Colonic mucosa (tissue), 4 donors: ENCODE results near the gene DOHH. TPM values are rescaled to one million over a fixed set of nuclear protein-coding genes. Genes with fewer than 3 reads are reported as not detected.

ENCODE experiments used
- DNase-seq: peaks from one replicate; pipeline ENCODE4 v3.0.0-alpha.2; 2020
- H3K27ac ChIP-seq: fragments of 200-600 bp; one replicate; pipeline ENCODE4 v1.8.0; 2021
- H3K27me3 ChIP-seq: fragments of 200-600 bp; one replicate; pipeline ENCODE4 v1.8.0; 2021
- H3K36me3 ChIP-seq: fragments of 200-600 bp; one replicate; pipeline ENCODE4 v1.8.0; 2021
- H3K4me1 ChIP-seq: fragments of 200-600 bp; one replicate; pipeline ENCODE4 v1.8.0; 2021; ENCODE audit warnings: mild to moderate bottlenecking
- H3K4me3 ChIP-seq: fragments of 200-600 bp; one replicate; pipeline ENCODE4 v1.8.0; 2021
- H3K9ac ChIP-seq, 2 donors: one replicate each; pipeline ENCODE4 v1.7.0; 2013; ENCODE audit warnings: control low read depth in 2 of 2, low read depth in 2 of 2, low read length in 2 of 2
- H3K9me3 ChIP-seq: fragments of 200-600 bp; one replicate; pipeline ENCODE4 v1.8.0; 2021
- intact Hi-C: fragments of 100-400 bp; cut with DNase I; formaldehyde crosslinking; loops from one replicate; pipeline ENCODE4 v1.14.1; 2022
- total RNA-seq, 2 donors: library from RNA; stranded (reverse); fragmentation: NEBNext Ultra II Directional in 1 of 2; extraction: Animal tissue kit (Norgen Biotek cat#: 25700) in 1 of 2; gene quantifications; one replicate each; pipeline ENCODE4 v1.2.1, GENCODE V29; 2021
- TF ChIP-seq, protein P1 (sequence below): fragments of 200-600 bp; IDR thresholded peaks from one replicate; pipeline ENCODE4 v1.8.0; 2022; ENCODE audit warnings: antibody characterized with exemption, mild to moderate bottlenecking
- donor health status: healthy.
- donor health status: DM: no; HTN: no; CAD: no.
- donor health status: DM: no; HTN: no; CAD: no.

DOHH gene
- total RNA-seq, 2 donors from 2014 or later: 9.5 to 24.4 TPM

DNA sequence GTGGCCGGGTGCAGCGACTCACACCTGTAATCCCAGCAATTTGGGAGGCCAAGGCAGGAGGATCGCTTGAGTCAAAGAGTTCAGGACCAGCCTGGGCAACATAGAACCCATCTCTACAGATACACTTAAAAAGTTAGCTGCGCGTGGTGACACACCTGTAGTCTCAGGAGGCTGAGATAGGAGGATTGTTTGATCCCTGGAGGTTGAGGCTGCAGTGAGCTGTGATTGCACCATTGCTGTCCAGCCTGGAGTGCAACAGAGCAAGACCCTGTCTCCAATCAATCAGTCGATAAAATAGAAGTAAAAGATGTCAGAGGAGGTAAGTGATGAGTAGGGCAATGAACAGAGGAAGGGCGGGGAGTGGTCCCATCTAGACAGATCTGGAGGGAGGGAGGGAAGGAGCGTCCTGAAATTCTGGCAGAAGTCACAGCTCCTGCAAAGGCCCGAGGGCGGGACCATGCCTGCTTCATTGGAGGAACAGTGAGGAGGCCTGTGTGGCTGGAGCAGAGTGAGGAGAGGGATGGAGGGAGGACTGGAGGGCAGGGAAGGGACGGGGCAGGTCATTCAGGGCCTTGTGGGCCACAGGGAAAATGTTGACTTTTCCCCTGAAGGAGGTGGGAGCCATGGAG is 29.9 kb downstream of the DOHH start:
- Histone ChIP-seq H3K27me3 (no peaks in the 10 kb centered on the region), H3K4me3 (no peak overlapping the region), H3K27ac (no peak overlapping the region), H3K9me3 (no peaks in the 10 kb centered on the region), H3K4me1 (no peaks in the 10 kb centered on the region), H3K36me3 (no peaks in the 10 kb centered on the region), H3K9ac (no peak overlapping the region)
- no peak for DNase-seq
- TF ChIP-seq, protein P1, sequence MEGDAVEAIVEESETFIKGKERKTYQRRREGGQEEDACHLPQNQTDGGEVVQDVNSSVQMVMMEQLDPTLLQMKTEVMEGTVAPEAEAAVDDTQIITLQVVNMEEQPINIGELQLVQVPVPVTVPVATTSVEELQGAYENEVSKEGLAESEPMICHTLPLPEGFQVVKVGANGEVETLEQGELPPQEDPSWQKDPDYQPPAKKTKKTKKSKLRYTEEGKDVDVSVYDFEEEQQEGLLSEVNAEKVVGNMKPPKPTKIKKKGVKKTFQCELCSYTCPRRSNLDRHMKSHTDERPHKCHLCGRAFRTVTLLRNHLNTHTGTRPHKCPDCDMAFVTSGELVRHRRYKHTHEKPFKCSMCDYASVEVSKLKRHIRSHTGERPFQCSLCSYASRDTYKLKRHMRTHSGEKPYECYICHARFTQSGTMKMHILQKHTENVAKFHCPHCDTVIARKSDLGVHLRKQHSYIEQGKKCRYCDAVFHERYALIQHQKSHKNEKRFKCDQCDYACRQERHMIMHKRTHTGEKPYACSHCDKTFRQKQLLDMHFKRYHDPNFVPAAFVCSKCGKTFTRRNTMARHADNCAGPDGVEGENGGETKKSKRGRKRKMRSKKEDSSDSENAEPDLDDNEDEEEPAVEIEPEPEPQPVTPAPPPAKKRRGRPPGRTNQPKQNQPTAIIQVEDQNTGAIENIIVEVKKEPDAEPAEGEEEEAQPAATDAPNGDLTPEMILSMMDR: no peak
- intact Hi-C loops: no loop called here

DNA sequence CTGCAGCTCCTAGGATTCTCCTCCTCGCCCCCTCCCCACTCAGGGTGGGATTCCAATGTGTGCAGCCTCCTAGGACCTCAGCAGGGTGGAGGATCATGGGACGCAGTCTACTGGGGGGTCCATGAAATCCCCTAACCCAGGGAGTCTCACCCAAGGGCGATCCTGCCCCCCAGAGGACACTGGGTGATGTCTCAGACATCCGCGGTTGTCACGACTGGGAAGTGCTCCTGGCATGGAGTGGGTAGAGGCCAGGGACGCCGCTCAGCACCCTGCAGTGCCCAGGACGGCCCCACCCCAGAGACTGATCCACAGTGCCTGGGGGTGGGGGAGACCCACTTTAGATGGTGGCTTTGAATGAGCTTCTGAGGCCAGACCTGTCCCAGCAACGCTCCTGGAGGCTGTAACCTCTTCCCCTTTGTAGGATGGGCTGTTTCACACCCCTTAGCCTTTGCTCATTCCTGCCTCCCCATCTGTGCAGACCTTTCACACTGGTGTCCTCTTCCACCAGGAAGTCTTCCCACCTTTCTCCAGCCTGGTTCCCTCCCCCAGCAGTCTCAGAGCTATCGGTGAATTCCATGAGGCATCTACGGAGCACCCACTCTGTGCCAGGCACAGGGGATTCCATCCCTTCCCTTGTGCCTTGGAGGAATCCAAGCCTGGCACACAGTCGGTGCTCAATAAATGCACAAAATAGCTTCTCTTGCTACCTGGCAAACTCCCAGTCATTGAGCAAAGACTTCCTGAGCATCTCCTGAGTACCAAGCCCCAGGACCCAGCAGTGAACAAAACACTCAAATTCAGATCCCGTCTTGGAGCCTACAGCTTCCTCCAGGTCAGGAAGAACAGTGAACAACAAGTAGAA is 30.6 kb downstream of the DOHH start:
- no peaks in the 10 kb centered on the region for H3K27me3 ChIP-seq
- no peak for DNase-seq
- TF ChIP-seq, protein P1: no peak
- H3K27ac ChIP-seq: no peak overlapping the region
- intact Hi-C loops: no loop called here
- no peaks in the 10 kb centered on the region for H3K9me3 ChIP-seq
- H3K9ac ChIP-seq: no peak overlapping the region
- no peaks in the 10 kb centered on the region for H3K4me1 ChIP-seq
- H3K4me3 ChIP-seq: no peak overlapping the region
- H3K36me3 ChIP-seq: no peaks in the 10 kb centered on the region

DNA sequence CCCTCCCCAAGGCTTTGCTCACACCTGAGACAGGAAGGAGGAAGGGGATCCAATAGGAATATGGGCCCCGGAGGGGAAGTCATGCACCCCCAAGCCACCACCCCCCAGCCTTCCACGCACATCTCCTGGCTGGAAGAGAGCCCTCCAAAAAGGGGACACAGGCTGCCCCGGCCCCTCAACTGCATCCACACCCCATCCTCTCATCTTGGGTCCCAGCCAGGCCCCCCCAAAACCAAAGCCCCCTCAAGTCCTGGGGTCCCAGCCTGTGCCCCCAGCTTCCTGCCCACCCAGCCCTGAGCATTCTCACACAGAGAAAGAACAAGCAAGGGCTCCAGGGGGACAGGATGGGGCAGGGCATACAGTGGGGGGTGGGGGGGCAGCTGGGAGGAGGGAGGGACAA is 32.3 kb downstream of the DOHH start:
- Histone ChIP-seq H3K27me3 (no peaks in the 10 kb centered on the region), H3K9ac (no peak overlapping the region), H3K36me3 (no peaks in the 10 kb centered on the region), H3K9me3 (no peaks in the 10 kb centered on the region), H3K4me1 (no peaks in the 10 kb centered on the region), H3K27ac (no peak overlapping the region), H3K4me3 (no peak overlapping the region)
- no peak for DNase-seq
- intact Hi-C loops: no loop called here
- TF ChIP-seq, protein P1: no peak

DNA sequence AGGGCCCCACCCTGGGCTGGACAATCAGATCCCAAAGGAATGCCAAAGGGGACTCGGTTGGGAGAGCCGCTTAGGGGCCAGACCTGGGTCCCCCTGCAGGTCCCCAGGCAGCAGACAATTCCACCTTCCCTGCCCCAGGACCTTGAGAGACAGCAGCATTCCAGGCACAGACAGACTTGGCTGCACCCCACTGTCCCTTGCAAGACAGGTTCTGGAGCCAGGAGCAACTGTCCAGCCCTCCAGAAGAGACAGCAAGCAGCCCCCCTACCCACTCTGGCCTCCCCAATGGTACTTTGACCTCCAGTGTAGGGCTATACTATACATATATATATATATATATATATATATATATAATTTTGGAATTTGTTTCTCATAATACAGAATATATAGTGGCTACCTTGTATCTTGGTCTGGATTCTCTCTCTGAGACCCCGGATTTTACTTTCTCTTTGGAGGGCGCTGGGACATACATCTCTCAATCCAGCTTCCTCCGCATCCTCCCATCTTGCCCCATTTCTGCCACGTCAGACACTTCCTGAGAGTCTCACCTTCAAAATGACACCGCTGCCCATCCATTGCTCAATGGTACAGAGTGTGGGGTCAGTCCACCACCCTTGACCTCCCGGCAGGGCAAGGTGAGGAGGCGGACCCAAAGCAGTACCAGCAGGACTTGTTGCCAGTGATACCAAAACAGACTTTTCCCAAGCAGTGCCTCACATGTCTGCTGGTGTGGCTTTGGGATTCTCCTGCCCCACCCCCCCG is 32.9 kb downstream of the DOHH start:
- no peaks in the 10 kb centered on the region for H3K36me3 ChIP-seq
- no peaks in the 10 kb centered on the region for H3K4me1 ChIP-seq
- H3K27me3 ChIP-seq: no peaks in the 10 kb centered on the region
- TF ChIP-seq, protein P1: no peak
- intact Hi-C loops: no loop called here
- no peak overlapping the region for H3K27ac ChIP-seq
- H3K4me3 ChIP-seq: no peak overlapping the region
- H3K9ac ChIP-seq: no peak overlapping the region
- DNase-seq: no peak
- no peaks in the 10 kb centered on the region for H3K9me3 ChIP-seq

DNA sequence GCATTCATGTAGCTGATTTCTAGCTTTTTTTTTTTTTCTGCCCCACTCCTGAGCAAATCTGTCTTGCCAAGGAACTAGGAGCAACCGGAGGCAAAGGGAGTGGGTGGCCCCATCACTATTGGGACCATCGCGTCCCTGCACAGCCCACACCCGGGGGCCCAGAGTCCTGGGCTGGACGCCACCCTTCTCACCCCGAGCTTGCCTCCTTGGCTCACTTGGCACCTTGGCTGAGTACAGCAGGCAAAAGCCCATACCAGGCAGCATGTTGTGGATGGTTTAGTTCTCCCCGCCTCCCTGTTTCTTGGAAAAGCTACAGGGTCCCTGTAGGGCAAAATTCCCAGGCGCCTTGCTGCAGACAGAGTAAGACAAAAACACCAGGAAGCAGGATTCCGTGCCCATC is 33.8 kb downstream of the DOHH start:
- Histone ChIP-seq H3K4me1 (no peaks in the 10 kb centered on the region), H3K27me3 (no peaks in the 10 kb centered on the region), H3K9me3 (no peaks in the 10 kb centered on the region), H3K4me3 (no peak overlapping the region), H3K36me3 (no peaks in the 10 kb centered on the region), H3K27ac (no peak overlapping the region), H3K9ac (no peak overlapping the region)
- TF ChIP-seq, protein P1: no peak
- DNase-seq: no peak
- intact Hi-C loops: no loop called here
